ENCODE measurements around the gene GGCT.
A peak's percentile ranks its signal among the peaks of the same experiment; 100 is the strongest.
"Not testable (repeated sequence)": the region's sequence is repeated elsewhere in the genome, so short reads cannot be mapped to it uniquely, and the experiment has no call there.

GGCT gene

GRCh38 chr7:30515761-30516160 is 11.1 kb upstream of the GGCT start:
- no peak for DNase-seq (ENCODE audit: low spot score)

- DNase-seq (ENCODE audit: low spot score): no peak
Measured at GRCh38 chr7:30514776-30515175, 10.1 kb upstream of the GGCT start.

DNA sequence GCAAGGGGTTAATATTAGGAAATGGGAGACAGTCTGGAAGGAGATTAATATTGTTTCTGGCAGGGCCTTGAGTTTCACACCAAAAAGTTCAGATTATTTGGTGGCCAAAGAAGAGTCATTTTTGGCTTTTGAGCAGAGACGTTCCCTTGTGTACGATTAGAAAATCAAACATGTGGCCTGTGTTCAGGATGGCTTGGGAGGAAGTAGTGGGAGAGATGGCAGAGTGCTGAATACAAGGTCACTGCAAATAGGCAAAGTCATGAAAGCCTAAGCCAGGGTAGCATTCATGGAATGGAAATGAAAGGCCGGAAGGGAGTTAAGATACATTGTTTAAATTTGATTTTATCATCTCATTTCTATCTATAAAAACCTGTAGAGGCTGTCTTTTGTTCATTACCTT is 9.5 kb upstream of the GGCT start:
- DNase-seq (ENCODE audit: low spot score): no peak

DNA sequence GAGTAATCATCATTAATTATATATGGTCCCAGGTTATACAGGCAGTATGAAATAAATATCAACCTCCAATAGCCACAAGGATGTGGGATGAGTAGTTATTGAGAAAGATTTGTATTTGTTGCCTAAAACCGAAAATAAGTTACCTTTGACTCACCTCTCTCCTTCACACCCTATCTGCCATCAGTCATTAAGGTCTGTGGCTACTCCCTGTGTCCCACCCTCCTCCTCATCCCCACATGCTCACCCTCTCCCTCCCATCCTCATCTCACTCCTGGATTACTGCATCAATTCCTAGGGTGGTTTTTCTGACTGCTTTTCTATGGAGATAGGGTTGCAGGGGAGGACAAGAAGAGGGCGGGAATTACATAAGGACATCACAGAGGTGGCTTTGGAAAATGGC is 9.1 kb upstream of the GGCT start:
- no peak for DNase-seq (ENCODE audit: low spot score)

DNA sequence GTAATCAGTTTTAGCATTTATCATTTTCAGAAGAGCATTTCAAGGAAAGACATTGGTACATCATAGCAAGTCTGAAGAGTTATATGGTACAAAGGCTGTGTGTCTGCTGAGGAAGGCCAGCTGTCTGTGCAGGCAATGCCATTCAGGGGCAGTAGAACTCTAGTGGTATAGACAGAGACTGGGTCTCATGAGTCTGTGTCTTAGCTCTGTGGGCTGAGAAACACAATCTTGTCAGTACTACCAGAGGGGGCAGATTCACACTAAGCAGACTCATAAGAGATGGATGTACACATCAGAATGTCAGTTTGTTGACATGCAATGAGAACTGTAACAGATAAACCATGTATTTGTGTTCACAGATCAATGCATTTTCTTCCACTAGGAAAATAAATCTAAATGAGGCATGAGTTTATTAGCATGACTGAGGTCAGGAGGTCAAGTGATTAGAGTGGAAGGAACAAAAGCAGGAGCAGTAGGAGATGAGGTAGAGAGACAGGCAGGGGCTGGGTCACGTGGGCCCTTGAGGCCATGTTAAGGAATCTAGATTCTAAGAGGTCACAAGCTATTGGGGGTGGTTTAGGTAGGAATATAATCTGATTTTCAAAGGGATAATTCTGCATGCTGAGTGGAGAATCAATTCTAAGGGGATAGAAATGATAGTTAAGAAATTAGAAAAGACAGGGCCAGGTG is 7.5 kb upstream of the GGCT start:
- no peak for DNase-seq (ENCODE audit: low spot score)

GRCh38 chr7:30511494-30511893 is 6.9 kb upstream of the GGCT start:
- no peak for DNase-seq (ENCODE audit: low spot score)

DNA sequence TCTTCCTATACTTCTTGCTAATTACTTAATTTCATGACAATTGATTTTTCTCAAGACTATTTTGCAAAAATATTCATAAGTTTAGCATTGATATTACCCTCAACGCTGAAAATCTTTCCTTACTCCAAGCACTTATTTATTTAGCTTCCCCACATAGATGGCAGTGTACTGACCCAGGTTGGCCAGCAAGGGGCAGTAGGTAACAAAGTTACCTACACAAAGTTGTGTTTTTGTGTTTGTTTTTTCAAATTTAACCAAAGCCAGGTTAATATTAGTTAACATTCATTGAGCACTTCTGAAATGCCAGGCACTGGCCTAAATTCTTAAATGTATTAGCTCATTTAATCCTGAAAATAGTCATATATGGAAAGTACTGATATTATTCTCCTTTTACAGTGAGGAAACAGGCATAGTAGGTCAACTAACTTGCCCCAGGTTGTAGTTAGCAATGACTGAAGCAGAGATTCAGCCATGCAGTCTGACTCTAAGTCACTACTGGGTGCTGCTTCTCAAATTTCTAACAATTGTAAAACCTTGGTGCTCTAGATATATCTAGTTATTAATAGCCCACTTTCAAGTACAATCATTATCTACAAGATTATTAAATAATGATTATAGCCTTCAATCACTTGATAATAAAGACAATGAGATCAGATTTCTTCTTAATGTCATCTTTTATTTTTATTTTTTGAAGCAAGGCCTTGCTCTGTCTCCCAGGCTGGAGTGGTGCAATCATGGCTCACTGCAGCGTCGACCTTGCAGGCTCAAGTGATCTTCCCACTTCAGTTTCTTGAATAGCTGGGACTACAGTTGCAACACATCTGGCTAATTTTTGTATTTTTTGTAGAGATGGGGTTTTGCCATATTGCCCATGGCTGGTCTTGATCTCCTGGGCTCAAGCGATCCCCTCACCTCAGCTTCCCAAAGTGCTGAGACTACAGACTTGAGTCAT is 5.8 kb upstream of the GGCT start:
- peak; percentile 45 for DNase-seq (ENCODE audit: low spot score)

GRCh38 chr7:30509171-30509857 is 4.7 kb upstream of the GGCT start:
- not testable (repeated sequence) for DNase-seq (ENCODE audit: low spot score)

GRCh38 chr7:30507346-30507900 is 2.8 kb upstream of the GGCT start:
- not testable (repeated sequence) for DNase-seq (ENCODE audit: low spot score)

DNA sequence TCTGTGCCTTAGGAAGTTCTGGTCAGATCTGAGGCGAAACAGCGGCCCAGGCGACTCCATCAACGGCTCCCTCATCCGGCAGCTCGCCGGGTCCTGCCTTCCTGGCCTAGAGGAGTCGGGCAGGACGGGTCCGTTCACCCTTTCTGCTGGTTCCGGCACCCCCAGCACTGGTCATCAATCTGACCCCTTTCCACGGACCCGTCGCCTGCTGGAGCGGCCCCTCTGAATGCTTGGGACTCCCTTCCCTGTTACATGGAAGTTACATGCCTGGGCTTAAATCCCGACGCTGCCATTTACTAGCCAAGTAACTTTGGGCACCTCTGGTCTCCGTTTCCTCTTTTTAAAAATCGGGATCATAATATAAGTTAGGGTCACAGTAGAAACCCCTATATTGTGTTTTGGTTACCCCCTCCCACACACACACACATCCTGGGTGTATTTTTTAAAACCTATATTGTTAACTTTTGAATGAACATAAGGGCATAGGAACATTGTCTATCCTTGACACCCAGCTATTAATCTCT is 607 bp upstream of the GGCT start:
- no peak for DNase-seq (ENCODE audit: low spot score)

DNA sequence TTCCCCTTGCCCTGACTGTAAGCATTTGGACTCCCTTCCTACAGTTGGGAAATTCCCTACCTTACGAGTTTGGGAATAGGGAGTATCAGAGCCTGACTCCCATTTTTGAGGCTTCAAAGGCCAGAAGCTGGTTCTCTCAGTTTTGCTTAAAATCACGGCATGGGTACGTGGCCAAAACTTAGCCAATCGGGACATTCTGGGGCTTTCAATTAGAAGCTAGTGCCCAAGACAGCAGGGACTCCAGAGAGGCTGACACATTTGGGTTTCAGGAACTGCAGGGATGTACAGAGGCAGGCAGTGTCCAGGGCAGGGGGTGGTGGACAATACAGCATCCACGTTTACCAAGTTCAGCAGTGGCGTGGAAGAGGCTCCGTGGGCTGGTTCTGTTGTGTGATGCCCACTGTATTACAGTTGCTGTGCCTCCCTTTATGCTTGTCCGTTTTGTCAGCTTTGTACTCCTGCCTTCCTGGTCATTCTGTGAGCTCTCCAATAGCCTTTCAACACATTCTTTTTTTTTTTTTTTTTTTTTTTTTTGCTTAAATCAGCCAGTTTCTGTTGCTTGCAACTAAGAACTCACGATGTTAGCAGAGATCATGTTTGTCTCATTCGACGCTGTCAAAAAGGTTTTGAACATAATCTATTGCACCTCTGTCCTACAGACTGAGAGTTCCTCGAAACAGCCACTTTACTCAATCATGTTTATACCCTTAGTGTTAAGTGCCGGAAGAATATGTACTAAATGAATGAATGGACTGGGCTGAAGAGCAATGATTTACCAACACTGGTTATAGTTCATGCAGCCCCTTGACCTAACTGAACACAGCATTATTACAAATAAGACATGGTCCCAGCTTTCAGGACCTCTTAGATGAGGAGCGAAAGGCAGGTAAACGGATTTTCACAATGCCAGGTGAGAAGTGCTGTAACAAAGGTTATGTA is 1.1 kb downstream of the GGCT start:
- DNase-seq (ENCODE audit: low spot score): no peak

DNA sequence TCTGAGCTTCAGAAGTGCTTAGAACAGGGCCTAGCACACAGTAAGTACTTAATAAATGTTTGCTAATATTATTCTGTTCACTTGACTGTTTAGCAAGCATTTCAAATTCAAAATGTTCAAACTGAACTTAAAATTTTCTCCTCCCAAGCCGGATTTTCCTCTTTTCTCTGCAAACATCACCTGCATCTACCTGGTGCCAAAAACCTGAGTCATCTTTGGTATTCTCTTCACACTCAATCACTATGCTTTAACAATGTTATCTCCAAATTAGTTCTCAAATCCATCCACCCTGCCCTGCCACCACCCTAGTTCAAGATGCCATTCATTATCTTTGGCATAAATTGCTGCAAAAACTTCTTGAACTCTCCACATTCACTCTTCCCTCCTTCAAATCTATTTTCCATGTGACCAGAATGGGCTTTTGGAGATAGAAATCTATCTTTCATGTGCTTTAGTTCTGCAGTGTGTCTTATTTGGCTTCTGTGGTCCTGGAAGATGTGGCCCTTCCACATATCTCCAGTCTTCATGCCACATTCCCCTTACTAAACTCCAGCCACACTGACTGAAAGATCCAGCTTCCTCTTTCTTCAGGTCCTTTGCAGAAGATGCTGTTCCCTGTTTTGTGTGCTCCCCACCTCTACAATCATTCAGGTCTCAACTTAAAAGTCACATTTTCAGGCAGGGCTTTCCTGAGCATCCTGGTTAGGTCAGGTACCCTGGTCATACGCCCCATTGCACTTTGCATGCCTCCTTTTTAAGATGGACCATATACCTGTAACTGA is 2.0 kb downstream of the GGCT start:
- DNase-seq (ENCODE audit: low spot score): no peak

GRCh38 chr7:30501264-30501663 is 3.4 kb downstream of the GGCT start:
- DNase-seq (ENCODE audit: low spot score): no peak

GRCh38 chr7:30493228-30493627 is 11.4 kb downstream of the GGCT start:
- no peak for DNase-seq (ENCODE audit: low spot score)

- no peak for DNase-seq (ENCODE audit: low spot score)
Measured at GRCh38 chr7:30491417-30491816, 13.2 kb downstream of the GGCT start.

DNA sequence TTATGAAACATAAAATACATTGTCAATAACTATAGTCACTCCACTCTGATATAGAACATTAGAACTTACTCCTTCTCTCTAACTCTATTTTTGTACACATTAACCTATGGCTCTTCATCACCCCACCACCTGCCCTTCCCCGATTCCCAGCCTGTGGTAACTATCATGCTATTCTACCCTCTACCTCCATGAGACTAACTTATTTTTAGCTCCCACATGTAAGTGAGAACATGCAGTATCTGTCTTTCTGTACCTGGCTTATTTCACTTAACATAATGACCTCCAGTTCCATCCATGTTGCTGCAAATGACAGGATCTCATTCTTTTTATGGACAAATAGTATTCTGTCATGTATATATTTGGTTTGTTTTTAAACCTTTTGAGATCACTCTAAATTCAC is 17.3 kb downstream of the GGCT start:
- no peak for DNase-seq (ENCODE audit: low spot score)

GRCh38 chr7:30485667-30486066 is 19.0 kb downstream of the GGCT start:
- DNase-seq (ENCODE audit: low spot score): no peak

DNA sequence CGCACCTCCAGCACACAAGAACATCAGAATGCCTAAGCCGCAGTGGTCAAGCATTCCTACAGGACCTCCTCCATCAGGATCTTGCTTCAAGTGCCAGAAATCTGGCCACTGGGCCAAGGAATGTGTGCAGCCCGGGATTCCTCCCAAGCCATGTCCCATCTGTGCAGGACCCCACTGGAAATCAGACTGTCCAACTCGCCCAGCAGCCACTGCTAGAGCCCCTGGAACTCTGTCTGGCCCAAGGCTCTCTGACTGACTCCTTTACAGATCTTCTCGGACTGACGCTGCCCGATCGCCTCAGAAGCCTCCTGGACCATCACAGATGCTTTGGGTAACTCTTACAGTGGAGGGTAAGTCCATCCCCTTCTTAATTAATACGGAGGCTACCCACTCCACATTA is 23.2 kb downstream of the GGCT start:
- DNase-seq (ENCODE audit: low spot score): not testable (repeated sequence)

DNA sequence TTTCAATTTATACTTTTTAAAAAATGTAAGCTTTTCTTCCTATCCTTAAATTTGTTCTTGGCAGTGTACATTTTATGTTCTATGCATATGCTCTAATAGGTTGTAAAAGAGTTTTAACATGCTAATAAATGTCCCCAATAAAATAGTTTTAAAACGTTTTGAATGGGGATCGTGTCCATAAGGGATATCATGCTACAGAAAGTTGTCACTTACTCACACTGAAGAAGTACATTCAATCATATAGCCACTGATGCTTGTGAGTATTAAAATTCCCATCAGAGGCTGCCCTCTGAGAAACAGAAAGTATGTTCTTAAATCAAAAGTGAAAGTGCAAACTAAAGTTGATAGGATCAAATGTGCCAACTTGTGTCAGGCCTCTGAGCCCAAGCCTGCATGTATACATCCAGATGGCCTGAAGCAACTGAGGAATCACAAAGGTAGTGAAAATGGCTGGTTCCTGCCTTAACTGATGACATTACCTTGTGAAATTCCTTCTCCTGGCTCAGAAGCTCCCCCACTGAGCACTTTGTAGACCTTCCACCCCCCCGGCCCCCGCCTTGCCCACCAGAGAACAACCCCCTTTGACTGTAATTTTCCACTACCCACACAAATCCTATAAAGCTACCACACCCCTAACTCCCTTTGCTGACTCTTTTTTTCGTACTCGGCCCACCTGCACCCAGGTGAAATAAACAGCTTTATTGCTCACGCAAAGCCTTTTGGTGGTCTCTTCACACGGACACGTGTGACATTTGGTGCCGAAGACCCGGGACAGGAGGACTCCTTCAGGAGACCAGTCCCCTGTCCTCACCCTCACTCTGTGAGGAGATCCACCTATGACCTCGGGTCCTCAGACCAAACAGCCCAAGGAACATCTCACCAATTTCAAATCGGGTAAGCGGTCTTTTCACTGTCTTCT is 25.2 kb downstream of the GGCT start:
- no peak for DNase-seq (ENCODE audit: low spot score)

Measured in pons (tissue), 1 donor.